Hepatocyte (in vitro differentiated cells): ENCODE data around the gene SLC16A8.

Experiments used
- EZH2 ChIP-seq: fragments of 200-600 bp; sonication (generic); IDR thresholded peaks from 2 replicates; pipeline ENCODE4 v1.6.1; 2016; ENCODE audit warnings: antibody characterized with exemption, mild to moderate bottlenecking, borderline replicate concordance
- TF ChIP-seq, protein P1 (sequence below): fragments of 200-600 bp; sonication (generic); IDR thresholded peaks from 2 replicates; pipeline ENCODE4 v1.5.1; 2016; ENCODE audit warnings: antibody characterized with exemption, mild to moderate bottlenecking; ENCODE audit not compliant: poor library complexity

DNA sequence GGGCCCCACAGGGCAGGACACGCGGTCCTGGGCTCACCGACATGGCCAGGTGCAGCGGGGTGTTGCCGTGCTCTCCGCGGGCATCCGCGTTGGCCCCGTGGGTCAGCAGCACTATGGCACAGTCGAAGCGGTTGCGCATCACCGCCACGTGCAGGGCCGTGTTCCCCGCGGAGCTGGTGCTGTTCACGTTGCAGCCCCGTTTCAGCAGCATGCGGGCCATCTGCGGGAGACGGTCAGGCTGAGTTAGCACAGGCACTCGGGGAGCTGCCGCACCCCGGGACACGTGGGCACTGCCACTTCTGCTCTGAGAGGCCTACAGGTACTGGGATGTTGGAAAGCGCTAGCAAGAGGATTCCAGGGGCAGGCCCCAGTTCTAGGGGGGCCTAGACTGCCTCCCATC is 48.8 kb upstream of the SLC16A8 start:
- TF ChIP-seq, protein P1, sequence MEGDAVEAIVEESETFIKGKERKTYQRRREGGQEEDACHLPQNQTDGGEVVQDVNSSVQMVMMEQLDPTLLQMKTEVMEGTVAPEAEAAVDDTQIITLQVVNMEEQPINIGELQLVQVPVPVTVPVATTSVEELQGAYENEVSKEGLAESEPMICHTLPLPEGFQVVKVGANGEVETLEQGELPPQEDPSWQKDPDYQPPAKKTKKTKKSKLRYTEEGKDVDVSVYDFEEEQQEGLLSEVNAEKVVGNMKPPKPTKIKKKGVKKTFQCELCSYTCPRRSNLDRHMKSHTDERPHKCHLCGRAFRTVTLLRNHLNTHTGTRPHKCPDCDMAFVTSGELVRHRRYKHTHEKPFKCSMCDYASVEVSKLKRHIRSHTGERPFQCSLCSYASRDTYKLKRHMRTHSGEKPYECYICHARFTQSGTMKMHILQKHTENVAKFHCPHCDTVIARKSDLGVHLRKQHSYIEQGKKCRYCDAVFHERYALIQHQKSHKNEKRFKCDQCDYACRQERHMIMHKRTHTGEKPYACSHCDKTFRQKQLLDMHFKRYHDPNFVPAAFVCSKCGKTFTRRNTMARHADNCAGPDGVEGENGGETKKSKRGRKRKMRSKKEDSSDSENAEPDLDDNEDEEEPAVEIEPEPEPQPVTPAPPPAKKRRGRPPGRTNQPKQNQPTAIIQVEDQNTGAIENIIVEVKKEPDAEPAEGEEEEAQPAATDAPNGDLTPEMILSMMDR: no peak
- no peak for TF ChIP-seq EZH2
